HEK293T (cell line): Measurements from ENCODE around the gene UCN.

Experiments used
- BHLHE40 ChIP-seq: fragments of 450-650 bp; IDR thresholded peaks from 2 replicates; pipeline ENCODE4 v1.6.1; 2016; ENCODE audit warnings: mild to moderate bottlenecking, moderate library complexity, borderline replicate concordance
- FOXK2 ChIP-seq: fragments of 450-650 bp; IDR thresholded peaks from 2 replicates; pipeline ENCODE4 v1.6.1; 2016; ENCODE audit warnings: mild to moderate bottlenecking
- HDGF ChIP-seq: fragments of 450-650 bp; IDR thresholded peaks from 2 replicates; pipeline ENCODE4 v1.6.1; 2017; ENCODE audit warnings: antibody characterized with exemption, borderline replicate concordance
- SP1 ChIP-seq: fragments of 450-650 bp; IDR thresholded peaks from 2 replicates; pipeline ENCODE4 v1.6.1; 2017
- SUZ12 ChIP-seq: fragments of 450-650 bp; IDR thresholded peaks from 2 replicates; pipeline ENCODE4 v1.6.1; 2016; ENCODE audit warnings: mild to moderate bottlenecking
- TARDBP ChIP-seq: fragments of 450-650 bp; IDR thresholded peaks from 2 replicates; pipeline ENCODE4 v1.6.1; 2016

DNA sequence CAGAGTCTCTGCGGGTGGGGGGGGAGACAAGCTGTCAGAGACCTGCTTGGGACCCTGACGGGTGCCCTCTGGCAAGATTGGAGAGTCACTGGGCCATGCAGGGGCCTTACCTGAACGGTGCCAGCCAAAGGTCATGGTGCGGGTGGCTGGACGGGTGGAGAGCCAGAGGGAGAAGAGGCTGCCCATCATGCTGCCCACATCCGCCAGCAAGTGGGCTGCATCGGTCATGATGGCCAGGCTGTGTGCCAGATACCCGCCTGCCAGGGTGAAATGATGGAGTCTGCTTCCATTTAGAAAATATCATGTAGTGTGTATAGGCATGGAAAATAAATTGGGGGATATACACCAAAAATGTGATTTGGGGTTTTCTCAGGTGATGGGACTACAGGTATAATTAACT lies 50.2 kb downstream of the UCN start:
- no peak for TF ChIP-seq BHLHE40
- no peak for TF ChIP-seq TARDBP
- TF ChIP-seq SUZ12, result no peak
- no peak for TF ChIP-seq SP1
- no peak for TF ChIP-seq HDGF
- TF ChIP-seq FOXK2, result no peak
